HG02642 (cell line): Measurements from ENCODE around the gene TOMM20.
"Not testable (repeated sequence)": the region's sequence is repeated elsewhere in the genome, so short reads cannot be mapped to it uniquely, and the experiment has no call there.

Experiments used
- ATAC-seq: cut with Tn5 transposase; IDR thresholded peaks from one replicate; pipeline ENCODE4 v1.9.1; 2021; ENCODE audit warnings: mild to moderate bottlenecking; ENCODE audit not compliant: unreplicated experiment, poor library complexity

The TOMM20 gene

DNA sequence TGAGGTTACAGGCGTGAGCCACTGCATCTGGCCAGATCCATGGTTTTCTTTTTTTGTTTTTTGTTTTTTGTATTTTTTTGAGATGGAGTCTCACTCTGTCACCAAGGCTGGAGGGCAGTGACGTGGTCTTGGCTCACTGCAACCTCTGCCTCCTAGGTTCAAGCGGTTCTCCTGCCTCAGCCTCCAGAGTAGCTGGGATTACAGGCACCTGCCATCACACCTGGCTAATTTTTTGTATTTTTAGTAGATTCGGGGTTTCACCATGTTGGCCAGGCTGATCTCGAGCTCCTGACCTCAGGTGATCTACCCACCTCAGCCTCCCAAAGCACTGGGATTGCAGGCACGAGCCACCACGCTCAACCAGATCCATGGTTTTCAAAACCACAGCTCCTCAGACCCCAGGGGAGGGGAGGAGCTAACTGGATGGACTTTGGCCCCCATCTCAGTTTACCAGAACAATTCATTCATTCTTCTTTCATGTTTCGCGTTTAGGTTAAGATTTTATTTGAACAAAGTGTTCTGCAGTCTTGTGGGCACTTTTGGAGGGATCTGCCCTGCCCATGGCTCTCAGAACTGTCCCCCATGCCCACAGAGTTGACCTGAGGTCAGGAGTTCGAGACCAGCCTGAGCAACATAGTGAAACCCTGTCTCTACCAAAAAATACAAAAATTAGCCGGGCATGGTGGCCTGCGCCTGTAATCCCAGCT is 43.1 kb downstream of the TOMM20 start:
- ATAC-seq, result not testable (repeated sequence)

DNA sequence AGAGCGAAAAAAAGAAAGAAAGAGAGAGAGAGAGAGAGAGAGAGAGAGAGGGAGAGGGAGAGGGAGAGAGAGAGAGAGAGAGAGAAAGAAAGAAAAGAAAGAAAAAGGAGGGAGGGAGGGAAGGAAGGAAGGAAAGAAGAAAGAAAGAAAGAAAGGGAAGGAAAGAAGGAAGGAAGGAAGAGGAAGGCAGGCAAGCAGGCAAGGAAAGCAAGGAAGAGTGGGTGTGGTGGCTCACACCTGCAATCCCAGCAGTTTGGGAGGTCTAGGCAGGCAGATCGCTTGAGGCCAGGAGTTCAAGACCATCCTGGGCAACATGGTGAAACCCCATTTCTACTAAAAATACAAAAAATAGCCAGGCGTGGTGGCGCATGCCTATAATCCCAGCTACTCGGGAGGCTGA is 47.8 kb downstream of the TOMM20 start:
- ATAC-seq, result not testable (repeated sequence)

DNA sequence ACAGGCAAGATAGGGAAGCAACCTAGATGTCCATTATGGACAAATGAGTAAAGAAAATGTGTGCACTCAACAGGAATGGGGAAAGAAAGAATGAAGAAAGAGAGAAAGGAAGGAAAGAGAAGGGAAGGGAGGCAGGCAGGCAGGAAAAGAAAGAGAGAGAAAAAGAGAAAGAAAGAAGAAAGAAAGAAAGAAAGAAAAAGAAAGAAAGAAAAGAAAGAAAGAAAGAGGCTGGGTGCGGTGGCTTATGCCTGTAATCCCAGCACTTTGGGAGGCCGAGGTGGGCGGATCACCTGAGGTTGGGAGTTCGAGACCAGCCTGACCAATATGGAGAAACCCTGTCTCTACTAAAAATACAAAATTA is 48.4 kb downstream of the TOMM20 start:
- not testable (repeated sequence) for ATAC-seq

DNA sequence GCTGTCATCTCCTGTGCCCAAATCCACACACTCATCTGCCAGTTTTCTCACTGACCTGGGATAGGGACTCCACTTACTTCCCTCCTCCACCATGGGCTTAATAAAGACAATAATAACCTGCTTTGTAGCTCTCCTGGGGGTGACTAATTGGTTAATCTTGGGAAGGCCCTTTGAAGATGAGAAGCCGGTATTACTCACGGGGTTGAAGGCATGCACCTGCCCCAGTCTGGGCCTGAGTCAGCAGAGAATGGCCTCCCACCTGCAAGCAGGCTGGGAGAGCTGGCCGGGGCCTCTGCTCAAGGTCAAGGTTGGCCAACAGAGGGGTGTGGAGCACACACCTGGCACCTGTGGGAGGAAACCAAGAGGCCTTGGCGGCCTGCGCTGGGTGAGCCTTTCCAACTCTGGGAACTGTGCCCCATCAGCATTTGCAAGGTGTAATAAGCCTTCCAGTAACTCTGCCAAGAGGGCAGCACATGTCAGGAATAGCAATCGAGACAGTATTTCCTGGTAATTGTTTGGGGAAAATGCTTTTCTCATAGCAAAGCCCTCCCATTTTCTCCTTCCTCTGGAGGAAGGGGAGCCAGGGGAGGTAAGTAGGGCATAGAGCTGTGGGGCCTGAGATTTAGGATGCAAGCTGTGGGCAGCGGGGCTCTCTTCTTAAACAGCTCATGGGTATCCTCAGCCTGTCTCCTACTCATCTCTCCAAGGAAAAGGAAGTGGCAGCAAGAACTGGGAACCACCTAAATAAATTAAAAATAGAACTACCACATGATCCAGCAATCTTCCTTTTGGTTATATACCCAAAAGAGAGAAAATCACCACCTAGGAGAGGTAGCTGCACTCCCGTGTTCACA is 49.0 kb downstream of the TOMM20 start:
- no peak for ATAC-seq

DNA sequence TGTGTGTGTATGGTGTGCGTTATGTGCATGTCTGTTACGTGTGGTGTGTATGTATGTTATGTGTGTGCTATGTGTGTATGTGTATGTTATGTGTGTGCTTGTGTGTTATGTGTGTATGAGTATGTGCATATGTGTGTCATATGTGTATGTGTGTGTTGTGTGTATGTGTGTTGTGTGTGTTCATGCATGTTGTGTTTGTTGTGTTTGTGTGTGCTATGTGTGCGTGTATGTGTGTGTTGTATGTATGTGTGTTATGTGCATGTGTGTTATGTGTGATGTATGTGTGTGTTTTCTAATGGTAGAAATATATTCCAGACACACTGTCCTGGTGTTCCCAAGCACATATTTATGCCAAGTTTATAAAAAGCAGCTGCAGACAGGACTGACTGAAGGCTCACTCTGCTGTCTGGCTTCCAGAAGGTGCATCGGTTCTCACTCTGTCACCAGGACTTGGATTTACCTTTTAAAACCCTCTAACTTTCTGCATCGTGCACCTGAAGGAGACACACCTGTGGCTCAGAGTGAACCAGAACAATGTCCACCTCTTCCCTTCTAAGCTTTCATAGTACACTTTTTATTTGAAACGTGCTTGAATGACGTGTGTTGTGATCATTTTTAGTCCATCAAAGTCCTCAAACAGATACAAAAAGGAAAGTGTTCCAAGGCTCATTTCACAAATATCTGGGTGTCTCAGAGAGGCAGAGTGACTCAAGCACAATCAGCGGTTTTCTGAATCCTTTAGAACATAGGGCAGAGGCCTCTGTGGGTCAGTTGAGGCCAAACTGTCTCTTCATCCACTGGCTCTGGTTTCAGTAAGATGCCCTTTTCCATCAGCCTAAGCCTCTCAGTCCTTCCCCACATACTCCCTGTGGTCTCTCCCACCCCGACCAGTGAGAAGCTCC is 49.9 kb downstream of the TOMM20 start:
- no peak for ATAC-seq

DNA sequence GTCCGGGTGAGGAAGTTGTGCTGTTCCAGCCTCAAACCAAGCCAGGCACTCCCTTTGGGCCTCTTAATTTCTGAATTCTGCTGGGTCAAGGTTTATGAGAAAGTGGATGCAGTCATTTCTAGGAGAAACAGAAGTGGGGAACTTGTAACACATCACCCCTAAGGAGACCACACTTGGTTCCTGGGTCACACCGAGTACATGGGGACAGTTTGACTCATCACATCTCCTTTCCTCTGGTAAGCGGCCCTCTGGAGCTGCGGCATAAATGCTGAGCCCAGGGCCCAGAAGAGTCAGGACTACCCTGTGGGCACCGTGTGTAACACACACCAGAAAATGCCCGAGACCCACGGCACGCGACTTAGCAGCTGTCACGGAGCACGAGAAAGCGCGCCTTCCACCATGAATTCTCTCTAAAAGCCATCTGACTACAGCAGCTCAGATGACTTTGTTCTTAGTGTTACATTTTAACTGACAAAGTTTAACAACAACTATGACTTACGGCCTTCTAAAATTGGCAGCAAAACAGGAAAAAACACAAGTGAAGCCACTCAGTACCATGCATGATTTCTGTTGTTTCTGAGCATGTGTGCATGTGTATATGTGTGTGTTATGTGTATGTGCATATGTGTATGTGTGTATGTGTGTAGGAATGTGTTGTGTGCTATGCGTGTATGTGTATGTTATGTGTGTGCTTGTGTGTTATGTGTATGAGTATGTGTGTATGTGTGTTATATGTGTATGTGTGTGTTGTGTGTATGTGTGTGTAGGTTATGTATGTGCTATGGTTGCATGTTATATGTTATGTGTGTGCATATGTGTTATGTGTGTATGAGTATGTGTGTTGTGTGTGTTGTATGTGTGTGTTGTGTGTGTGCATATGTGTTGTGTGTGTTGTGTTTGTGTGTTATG is 50.8 kb downstream of the TOMM20 start:
- ATAC-seq, result peak; percentile 34

DNA sequence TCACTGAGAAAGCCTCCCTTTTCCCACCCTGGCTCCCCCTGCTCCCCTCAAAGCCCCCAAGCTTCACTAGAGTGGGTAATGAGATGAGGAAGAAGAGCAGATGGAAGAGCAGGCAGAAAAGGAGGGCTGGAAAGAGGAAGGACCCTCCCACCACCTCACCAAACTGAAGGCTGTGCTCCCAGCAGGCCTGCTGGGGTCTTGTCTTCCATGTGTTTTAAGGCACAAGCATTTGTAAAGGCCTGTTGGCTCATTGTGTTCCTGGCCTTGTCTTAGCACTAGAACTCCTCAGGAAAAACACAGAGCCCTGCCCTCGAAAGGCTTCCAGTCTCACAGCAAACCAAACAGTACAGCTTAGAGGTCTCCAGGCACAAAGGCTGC is 51.5 kb downstream of the TOMM20 start:
- no peak for ATAC-seq

DNA sequence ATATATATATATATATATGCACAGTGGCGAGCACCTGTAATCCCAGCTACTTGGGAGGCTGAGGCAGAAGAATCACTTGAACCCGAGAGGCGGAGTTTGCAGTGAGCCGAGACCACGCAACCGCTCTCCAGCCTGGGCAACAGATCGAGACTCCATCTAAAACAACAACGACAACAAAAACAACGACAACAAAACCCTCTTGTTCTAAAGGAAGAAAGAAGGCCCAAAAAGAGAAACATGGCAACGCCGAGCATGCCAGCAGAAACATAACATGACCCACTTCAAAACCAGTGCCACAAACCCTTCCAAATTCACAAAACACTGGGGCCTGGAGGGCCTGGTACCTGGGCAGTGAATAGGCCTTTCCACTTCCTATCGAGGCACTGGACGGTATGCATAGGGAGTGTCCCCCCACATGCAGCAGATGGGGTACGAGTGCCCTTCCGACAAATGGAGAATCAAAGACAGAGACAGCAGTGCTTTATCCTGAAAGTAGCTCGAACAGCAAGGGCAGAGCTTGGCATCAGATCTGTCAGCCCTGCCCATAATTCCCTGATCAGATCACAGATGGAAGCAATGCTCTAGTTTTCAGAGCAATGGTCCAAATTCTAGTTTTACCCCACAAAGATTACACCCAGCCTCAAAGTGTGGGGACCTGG is 52.0 kb downstream of the TOMM20 start:
- no peak for ATAC-seq

DNA sequence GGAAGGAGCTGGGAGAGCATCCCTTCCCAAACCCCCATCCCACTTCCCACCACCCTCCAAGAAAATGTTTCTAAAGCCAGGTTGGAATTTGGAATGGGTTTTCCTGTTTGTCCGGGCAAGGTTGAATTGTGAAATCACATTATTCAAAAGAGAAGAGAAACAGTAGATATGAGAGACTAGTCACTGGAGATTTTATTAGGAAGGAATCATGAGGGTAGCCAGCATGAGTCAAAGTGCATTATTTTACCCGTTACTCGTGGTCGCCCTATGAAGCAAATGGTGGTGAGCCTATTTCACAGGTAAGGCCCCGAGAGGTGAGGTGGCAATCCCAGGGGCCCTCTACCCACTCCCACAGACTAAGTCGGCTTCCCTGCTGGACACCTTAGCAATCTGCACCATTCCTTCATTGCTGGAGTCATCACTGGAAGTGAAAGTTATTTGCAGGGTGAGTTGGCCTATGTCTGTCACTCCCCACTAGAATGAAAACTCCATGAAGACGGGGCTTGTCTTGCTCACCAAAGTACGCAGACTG is 52.8 kb downstream of the TOMM20 start:
- ATAC-seq, result no peak

DNA sequence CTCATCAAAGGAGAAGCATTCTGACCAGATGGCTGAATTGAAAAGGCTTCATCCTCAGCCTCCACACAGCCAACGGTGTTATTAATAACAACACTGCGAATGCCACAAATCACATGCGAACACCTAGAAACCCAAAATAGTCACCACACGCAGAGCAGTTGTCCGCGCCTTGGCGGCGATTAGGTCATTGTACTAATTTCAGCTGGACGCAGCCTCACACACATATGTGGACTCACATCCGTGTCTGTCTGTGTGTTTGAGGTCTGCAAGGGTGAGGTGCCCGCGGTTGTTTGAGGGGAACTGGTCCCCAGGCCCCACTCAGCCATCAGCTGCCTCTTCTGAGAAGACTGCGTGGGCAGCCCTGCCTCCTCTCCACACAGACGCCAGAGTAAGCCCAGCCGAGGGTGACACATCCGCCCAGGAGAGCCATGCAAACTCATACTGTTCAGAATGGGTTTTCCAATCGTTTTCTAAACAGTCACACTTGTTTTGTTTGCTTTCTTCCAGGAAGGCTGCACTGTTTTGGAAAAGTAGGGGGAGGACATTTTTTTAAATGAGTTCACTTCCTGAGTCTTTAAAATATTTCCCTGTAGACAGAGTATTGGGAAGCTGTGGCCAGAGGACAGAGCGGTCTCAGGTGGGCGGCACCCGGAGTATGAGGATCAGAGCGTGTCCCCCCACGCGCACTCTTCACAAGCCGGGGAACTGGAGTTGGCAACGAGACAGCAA is 53.4 kb downstream of the TOMM20 start:
- peak; percentile 63 for ATAC-seq

DNA sequence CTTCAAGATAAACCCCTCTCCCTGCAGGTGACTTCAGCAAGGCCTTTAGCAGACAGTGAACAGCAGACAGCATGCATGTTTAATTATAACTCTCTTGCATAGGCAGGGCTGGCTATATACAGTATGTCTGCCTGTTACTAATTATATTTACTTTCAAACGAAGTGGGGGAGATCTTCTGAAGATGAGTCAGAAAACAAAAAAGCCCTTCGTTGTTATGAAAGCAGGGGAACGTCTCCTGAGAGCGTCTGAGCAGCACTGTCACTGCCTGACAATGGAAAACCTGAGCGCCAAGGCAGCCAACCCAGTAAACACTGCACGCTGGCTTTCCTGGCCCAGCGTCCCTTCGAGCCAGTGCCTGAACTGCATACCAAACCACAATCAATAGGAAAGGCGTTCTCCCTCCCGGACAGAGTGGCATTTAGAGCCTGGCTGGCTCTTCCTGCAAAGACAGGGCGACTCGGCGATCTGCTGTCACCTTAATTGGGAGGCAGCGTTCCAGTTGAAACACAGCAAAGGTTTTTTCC is 54.1 kb downstream of the TOMM20 start:
- peak; percentile 38 for ATAC-seq

DNA sequence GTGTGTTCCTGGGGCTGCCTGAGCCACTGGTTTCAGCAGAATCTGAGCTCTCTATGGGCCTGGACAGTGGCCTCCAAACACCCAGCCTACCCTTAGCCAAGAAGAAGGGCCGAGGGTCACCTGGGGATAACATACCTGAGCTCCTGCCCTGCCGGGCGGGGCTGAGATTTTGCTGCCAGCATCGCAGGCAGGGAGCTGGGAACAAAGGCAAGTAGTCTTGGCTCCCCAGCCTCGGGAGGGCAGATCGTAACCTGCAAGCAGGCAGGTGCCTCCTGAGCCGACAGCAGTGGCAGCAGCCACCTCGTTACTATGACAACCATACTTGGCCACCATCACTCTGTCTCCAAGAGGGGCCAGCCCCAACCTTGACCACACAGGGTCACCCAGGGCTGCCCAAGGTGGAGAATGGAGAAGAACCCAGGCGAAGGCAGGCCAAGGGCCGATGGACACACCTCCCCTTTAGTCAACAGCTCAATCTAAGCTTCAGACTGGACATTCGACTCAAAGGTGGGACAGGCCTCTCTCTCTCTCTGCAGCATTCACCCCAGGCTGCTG is 54.6 kb downstream of the TOMM20 start:
- ATAC-seq, result no peak

DNA sequence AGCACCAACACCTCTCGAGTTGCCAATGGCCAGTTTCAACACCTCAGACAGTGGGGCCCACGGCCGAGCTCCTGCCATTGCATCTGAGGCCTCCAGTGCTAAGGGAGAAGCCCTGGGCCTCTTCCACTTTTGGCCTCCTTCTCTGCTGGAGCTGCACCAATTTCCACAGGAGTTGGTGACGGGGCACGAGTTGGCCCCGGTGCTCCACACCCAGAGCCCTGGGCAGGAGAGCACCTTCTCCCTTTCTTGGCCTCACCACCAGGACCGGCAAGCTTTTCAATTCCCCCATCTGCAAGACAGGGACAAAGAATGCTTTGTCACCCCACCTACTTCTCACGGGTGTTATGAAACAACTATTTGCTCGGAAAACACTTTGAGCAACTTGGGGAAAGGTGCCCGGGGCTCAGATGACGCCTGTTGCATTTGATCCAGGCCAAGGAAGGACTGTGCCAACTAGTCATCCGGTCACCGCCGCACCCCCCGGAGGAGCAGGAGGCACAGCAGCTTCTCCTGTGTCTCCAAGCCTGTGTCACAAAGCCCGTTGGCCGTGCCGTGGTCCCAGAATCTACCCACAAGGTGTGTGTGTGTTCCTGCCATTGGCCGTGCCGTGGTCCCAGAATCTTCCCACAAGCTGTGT is 55.2 kb downstream of the TOMM20 start:
- ATAC-seq, result no peak

DNA sequence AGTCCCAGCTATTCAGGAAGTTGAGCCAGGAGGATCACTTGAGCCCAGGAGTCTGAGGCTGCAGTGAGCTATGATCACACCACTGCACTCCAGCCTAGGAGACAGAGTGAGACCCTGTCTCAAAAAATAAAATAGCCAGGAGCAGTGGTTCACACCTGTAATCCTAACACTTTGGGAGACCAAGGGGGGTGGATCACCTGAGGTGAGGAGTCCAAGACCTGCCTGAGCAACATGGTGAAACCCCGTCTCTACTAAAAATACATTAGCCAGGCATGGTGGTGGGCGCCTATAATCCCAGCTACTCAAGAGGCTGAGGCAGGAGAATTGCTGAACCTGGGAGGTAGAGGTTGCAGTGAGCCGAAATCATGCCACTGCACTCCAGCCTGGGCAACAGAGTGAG is 56.1 kb downstream of the TOMM20 start:
- not testable (repeated sequence) for ATAC-seq

DNA sequence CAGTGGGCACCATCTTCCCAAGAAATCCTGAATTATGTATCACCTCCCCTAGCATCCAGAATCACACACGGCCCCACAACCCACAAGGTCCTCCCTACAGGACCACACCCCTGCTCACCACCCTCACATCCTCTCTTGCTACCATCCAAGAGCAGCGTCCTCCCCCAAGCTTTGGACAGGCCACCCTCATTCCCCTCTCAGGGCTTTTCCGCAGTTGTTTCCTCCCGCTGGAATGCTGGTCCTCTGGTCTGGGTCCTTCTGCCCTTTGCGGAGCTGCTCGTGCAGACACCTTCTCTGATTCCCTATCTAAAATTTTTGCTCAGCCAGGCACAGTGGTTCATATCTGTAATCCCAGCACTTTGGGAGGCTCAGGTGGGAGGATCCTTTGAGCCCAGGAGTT is 56.5 kb downstream of the TOMM20 start:
- ATAC-seq, result no peak

DNA sequence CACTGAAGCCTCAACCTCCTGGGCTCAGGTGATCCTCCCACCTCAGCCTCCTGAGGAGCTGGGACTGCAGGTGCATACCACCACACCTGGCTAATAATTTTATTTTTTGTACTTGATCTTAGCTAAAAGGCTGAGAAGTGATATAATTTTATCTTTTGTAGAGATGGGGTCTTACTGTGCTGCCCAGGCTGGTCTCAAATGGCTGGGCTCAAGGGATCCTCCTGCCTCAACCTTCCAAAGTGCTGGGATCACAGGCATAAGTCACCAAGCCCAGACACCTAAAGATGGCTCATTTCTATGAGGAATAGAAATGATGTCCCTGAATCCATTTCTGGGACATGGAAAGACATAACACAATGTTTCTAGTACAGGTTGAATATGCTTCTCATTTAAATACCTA is 57.8 kb downstream of the TOMM20 start:
- no peak for ATAC-seq
